ENCODE data around the gene DNAJB2.
A peak's percentile ranks its signal among the peaks of the same experiment; 100 is the strongest.

- TF ChIP-seq CTCF (IDR thresholded peaks at IDR 0.05), result peak in 2 of 6 experiments; percentile 3 to 28
- TF ChIP-seq POLR2A (IDR thresholded peaks at IDR 0.05), result no peak
These were observed 27.1 kb upstream of the DNAJB2 start for GRCh38 chr2:219252084-219252483.
